Tibial artery (tissue), 4 donors: ENCODE results near the gene ARHGEF3.

Experiments used
- DNase-seq, 2 donors: peaks; one replicate each; pipeline ENCODE4 v3.0.0-alpha.2; 2019
- H3K27ac ChIP-seq, 2 donors: fragments of 200-600 bp; sonication (generic) in 1 of 2; 1 replicate in 1 of 2; 2 replicates in 1 of 2; pipeline ENCODE4 v1.5.1; 2018 to 2019; ENCODE audit warnings: mild to moderate bottlenecking in 1 of 2
- H3K27me3 ChIP-seq, 2 donors: fragments of 200-600 bp; sonication (generic) in 1 of 2; one replicate each; pipeline versions ENCODE4 v1.5.1 to v1.6.0; 2016 to 2019
- H3K36me3 ChIP-seq, 3 donors: fragments of 200-600 bp; sonication (generic) in 2 of 3; one replicate each; pipeline ENCODE4 v1.5.1; 2016 to 2019; ENCODE audit warnings: mild to moderate bottlenecking in 2 of 3
- H3K4me1 ChIP-seq, 4 donors: fragments of 200-600 bp; sonication (generic) in 2 of 4; 1 replicate in 3 of 4; 2 replicates in 1 of 4; pipeline ENCODE4 v1.5.1; 2016 to 2019
- H3K4me3 ChIP-seq, 2 donors: fragments of 200-600 bp; sonication (generic) in 1 of 2; 1 replicate in 1 of 2; 2 replicates in 1 of 2; pipeline ENCODE4 v1.5.1; 2018 to 2019; ENCODE audit warnings: mild to moderate bottlenecking in 2 of 2
- H3K9me3 ChIP-seq, 3 donors: fragments of 200-600 bp; sonication (generic) in 1 of 3; one replicate each; pipeline ENCODE4 v1.5.1; 2016 to 2019
- CTCF ChIP-seq, 2 experiments: fragments of 200-600 bp in 1 of 2; fragments of 450-650 bp in 1 of 2; IDR thresholded peaks; one replicate each; pipeline ENCODE4 v1.5.1; 2017 to 2019; ENCODE audit warnings: antibody characterized with exemption in 2 of 2, mild to moderate bottlenecking in 1 of 2, moderate library complexity in 1 of 2
- intact Hi-C: fragments of 100-400 bp; cut with DNase I; formaldehyde crosslinking; loops from one replicate; pipeline ENCODE4 v1.15.0; 2023; ENCODE audit warnings: low total_unique reads

Gene ARHGEF3

GRCh38 chr3:56773986-56774385 lies 27.8 kb downstream of the ARHGEF3 start:
- no peak for DNase-seq
- intact Hi-C loops: no loop called here
- no peak for TF ChIP-seq CTCF (IDR thresholded peaks at IDR 0.05)
- no peaks in the 10 kb centered on the region for H3K4me1 ChIP-seq
- H3K4me3 ChIP-seq: no peak overlapping the region
- no peaks in the 10 kb centered on the region for H3K9me3 ChIP-seq
- no peak overlapping the region for H3K27ac ChIP-seq
- peaks cover 0 to 16% (median 0%) of the 10 kb centered on the region in 3 donors for H3K36me3 ChIP-seq
- no peaks in the 10 kb centered on the region for H3K27me3 ChIP-seq

- no peaks in the 10 kb centered on the region for H3K27me3 ChIP-seq
- intact Hi-C loops: no loop called here
- TF ChIP-seq CTCF (IDR thresholded peaks at IDR 0.05): no peak
- no peak for DNase-seq
- peaks cover 0 to 16% (median 0%) of the 10 kb centered on the region in 3 donors for H3K36me3 ChIP-seq
- no peaks in the 10 kb centered on the region for H3K9me3 ChIP-seq
- H3K4me1 ChIP-seq: no peaks in the 10 kb centered on the region
- no peak overlapping the region for H3K27ac ChIP-seq
- H3K4me3 ChIP-seq: no peak overlapping the region
These were observed 28.5 kb downstream of the ARHGEF3 start for GRCh38 chr3:56772952-56773938.

GRCh38 chr3:56771376-56771775 lies 30.4 kb downstream of the ARHGEF3 start:
- Histone ChIP-seq H3K4me1 (no peaks in the 10 kb centered on the region), H3K27ac (no peak overlapping the region), H3K4me3 (no peak overlapping the region), H3K36me3 (peaks cover 0 to 16% (median 0%) of the 10 kb centered on the region in 3 donors), H3K9me3 (no peaks in the 10 kb centered on the region), H3K27me3 (no peaks in the 10 kb centered on the region)
- no peak for DNase-seq
- TF ChIP-seq CTCF (IDR thresholded peaks at IDR 0.05): no peak
- intact Hi-C loops: no loop called here

- Histone ChIP-seq H3K27ac (no peak overlapping the region), H3K4me3 (no peak overlapping the region), H3K27me3 (no peaks in the 10 kb centered on the region), H3K4me1 (no peaks in the 10 kb centered on the region), H3K36me3 (peaks cover 0 to 16% (median 0%) of the 10 kb centered on the region in 3 donors), H3K9me3 (no peaks in the 10 kb centered on the region)
- intact Hi-C loops: no loop called here
- no peak for DNase-seq
- TF ChIP-seq CTCF (IDR thresholded peaks at IDR 0.05): no peak
These were observed 32.5 kb downstream of the ARHGEF3 start for GRCh38 chr3:56769116-56769707.

- Histone ChIP-seq H3K9me3 (no peaks in the 10 kb centered on the region), H3K36me3 (no peaks in the 10 kb centered on the region), H3K27me3 (no peaks in the 10 kb centered on the region), H3K27ac (no peak overlapping the region), H3K4me1 (peaks cover 0 to 6% (median 0%) of the 10 kb centered on the region in 4 donors), H3K4me3 (no peak overlapping the region)
- DNase-seq: no peak
- no peak for TF ChIP-seq CTCF (IDR thresholded peaks at IDR 0.05)
- intact Hi-C loops: no loop called here
These were observed 36.7 kb downstream of the ARHGEF3 start for GRCh38 chr3:56764904-56765547.
